Erythroblast (primary cell): ENCODE data around the gene ERAL1.

Source experiments
- GATA1 ChIP-seq: IDR thresholded peaks from 2 replicates; pipeline ENCODE4 v1.6.1; 2011; ENCODE audit warnings: low read depth, mild to moderate bottlenecking, control low read depth, low read length, moderate library complexity
- POLR2A ChIP-seq: IDR thresholded peaks from 2 replicates; pipeline ENCODE4 v1.6.1; 2011; ENCODE audit warnings: mild to moderate bottlenecking, low read length

GRCh38 chr17:28812091-28812747 lies 42.6 kb upstream of the ERAL1 start:
- no peak for TF ChIP-seq POLR2A
- no peak for TF ChIP-seq GATA1
